ENCODE results near the gene BEND6.

DNA sequence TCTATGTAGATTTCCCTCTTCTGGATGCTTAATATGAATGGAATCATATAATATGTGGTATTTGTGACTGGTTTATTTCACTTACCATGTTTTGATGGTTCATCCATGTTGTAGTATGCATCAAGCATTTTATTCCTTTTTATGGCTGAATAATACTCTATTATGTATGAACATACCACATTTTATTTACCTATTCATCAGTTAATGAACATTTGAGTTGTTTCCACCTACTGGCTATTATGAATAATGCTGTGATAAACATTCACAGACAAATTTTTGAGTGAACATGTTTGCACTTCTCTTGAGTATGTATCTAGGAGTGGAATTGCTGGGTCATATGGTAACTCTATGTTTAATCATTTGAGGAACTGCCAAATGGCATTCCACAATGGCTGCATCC is 120.2 kb downstream of the BEND6 start:
- TF ChIP-seq, protein P1, sequence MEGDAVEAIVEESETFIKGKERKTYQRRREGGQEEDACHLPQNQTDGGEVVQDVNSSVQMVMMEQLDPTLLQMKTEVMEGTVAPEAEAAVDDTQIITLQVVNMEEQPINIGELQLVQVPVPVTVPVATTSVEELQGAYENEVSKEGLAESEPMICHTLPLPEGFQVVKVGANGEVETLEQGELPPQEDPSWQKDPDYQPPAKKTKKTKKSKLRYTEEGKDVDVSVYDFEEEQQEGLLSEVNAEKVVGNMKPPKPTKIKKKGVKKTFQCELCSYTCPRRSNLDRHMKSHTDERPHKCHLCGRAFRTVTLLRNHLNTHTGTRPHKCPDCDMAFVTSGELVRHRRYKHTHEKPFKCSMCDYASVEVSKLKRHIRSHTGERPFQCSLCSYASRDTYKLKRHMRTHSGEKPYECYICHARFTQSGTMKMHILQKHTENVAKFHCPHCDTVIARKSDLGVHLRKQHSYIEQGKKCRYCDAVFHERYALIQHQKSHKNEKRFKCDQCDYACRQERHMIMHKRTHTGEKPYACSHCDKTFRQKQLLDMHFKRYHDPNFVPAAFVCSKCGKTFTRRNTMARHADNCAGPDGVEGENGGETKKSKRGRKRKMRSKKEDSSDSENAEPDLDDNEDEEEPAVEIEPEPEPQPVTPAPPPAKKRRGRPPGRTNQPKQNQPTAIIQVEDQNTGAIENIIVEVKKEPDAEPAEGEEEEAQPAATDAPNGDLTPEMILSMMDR (IDR thresholded peaks at IDR 0.05; ENCODE audit: low read depth, low read length, poor library complexity, severe bottlenecking) = peak; percentile 20
- TF ChIP-seq EZH2phosphoT487 (IDR thresholded peaks at IDR 0.05; ENCODE audit: borderline replicate concordance, low read length) = no peak

All from DOHH2 (cell line).